ENCODE measurements around the gene FBXW9.

GRCh38 chr19:12705169-12705568, 8.7 kb upstream of the FBXW9 start:
- TF ChIP-seq, protein P1, sequence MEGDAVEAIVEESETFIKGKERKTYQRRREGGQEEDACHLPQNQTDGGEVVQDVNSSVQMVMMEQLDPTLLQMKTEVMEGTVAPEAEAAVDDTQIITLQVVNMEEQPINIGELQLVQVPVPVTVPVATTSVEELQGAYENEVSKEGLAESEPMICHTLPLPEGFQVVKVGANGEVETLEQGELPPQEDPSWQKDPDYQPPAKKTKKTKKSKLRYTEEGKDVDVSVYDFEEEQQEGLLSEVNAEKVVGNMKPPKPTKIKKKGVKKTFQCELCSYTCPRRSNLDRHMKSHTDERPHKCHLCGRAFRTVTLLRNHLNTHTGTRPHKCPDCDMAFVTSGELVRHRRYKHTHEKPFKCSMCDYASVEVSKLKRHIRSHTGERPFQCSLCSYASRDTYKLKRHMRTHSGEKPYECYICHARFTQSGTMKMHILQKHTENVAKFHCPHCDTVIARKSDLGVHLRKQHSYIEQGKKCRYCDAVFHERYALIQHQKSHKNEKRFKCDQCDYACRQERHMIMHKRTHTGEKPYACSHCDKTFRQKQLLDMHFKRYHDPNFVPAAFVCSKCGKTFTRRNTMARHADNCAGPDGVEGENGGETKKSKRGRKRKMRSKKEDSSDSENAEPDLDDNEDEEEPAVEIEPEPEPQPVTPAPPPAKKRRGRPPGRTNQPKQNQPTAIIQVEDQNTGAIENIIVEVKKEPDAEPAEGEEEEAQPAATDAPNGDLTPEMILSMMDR (conservative IDR thresholded peaks at IDR 0.05; ENCODE audit: low read depth in 2 of 2), result no peak
- TF ChIP-seq POLR2AphosphoS5 (IDR thresholded peaks at IDR 0.05; ENCODE audit: low read depth) (no peak), EZH2 (IDR thresholded peaks at IDR 0.05; ENCODE audit: low read depth, unreplicated experiment) (no peak)
